Neural progenitor cell (in vitro differentiated cells): ENCODE measurements around the gene TMEM248. TPM values are rescaled to one million over a fixed set of nuclear protein-coding genes. Genes with fewer than 3 reads are reported as not detected.

ENCODE experiments used
- DNase-seq: peaks from one replicate; pipeline ENCODE4 v3.0.0-alpha.2; 2016; ENCODE audit warnings: low spot score
- H2AFZ ChIP-seq: fragments of 200-600 bp; sonication (generic); replicated peaks from 2 replicates; pipeline ENCODE4 v1.6.1; 2016; ENCODE audit warnings: antibody characterized with exemption
- H3F3A ChIP-seq: fragments of 200-600 bp; sonication (generic); 2 replicates; pipeline ENCODE4 v1.6.1; 2016; ENCODE audit warnings: antibody characterized with exemption, low read depth
- H3K27ac ChIP-seq: fragments of 200-600 bp; sonication (generic); 2 replicates; pipeline ENCODE4 v1.5.1; 2016; ENCODE audit warnings: mild to moderate bottlenecking
- H3K27me3 ChIP-seq: fragments of 200-600 bp; sonication (generic); 2 replicates; pipeline ENCODE4 v1.6.1; 2016; ENCODE audit warnings: mild to moderate bottlenecking, moderate library complexity
- H3K36me3 ChIP-seq: fragments of 200-600 bp; sonication (generic); 2 replicates; pipeline ENCODE4 v1.5.1; 2016
- H3K4me1 ChIP-seq: fragments of 200-600 bp; sonication (generic); 2 replicates; pipeline ENCODE4 v1.6.1; 2016; ENCODE audit warnings: mixed run types
- H3K4me2 ChIP-seq: fragments of 200-600 bp; sonication (generic); 2 replicates; pipeline ENCODE4 v1.6.1; 2016
- H3K4me3 ChIP-seq: fragments of 200-600 bp; sonication (generic); 2 replicates; pipeline ENCODE4 v1.5.1; 2016
- H3K79me2 ChIP-seq: fragments of 200-600 bp; sonication (generic); 2 replicates; pipeline ENCODE4 v1.6.1; 2016; ENCODE audit warnings: low read depth
- H3K9ac ChIP-seq: fragments of 200-600 bp; sonication (generic); 2 replicates; pipeline ENCODE4 v1.6.1; 2016
- H3K9me3 ChIP-seq: fragments of 200-600 bp; sonication (generic); 2 replicates; pipeline ENCODE4 v1.5.1; 2016; ENCODE audit warnings: low read depth
- H4K20me1 ChIP-seq: fragments of 200-600 bp; sonication (generic); 2 replicates; pipeline ENCODE4 v1.6.1; 2016; ENCODE audit warnings: low read depth
- H3K27ac Mint-ChIP-seq: 3 replicates; pipeline ENCODE4 v1.8.0; 2021; ENCODE audit warnings: mixed read lengths
- H3K27me3 Mint-ChIP-seq: 2 replicates; pipeline ENCODE4 v1.8.0; 2022; ENCODE audit warnings: low read depth, mild to moderate bottlenecking, inconsistent platforms, moderate library complexity, mixed read lengths; ENCODE audit not compliant: insufficient read depth
- H3K36me3 Mint-ChIP-seq: 3 replicates; pipeline ENCODE4 v1.8.0; 2021; ENCODE audit warnings: mixed read lengths
- H3K4me1 Mint-ChIP-seq: 3 replicates; pipeline ENCODE4 v1.8.0; 2021; ENCODE audit warnings: mixed read lengths
- H3K4me3 Mint-ChIP-seq: 3 replicates; pipeline ENCODE4 v1.8.0; 2021; ENCODE audit warnings: mild to moderate bottlenecking, moderate library complexity, mixed read lengths
- H3K9me3 Mint-ChIP-seq: 3 replicates; pipeline ENCODE4 v1.8.0; 2020; ENCODE audit warnings: mixed read lengths
- EZH2 ChIP-seq: fragments of 200-600 bp; sonication (generic); IDR thresholded peaks from 2 replicates; pipeline ENCODE4 v1.6.1; 2017; ENCODE audit warnings: antibody characterized with exemption, mild to moderate bottlenecking, moderate library complexity
- EZH2phosphoT487 ChIP-seq: fragments of 200-600 bp; sonication (generic); IDR thresholded peaks from 2 replicates; pipeline ENCODE4 v1.6.1; 2017; ENCODE audit warnings: antibody characterized with exemption
- total RNA-seq: library from RNA; depleted of rRNA; stranded (reverse); fragments of >200 nt; gene quantifications from 2 replicates; pipeline ENCODE4 v1.2.3, GENCODE V29; 2015; ENCODE audit warnings: low replicate concordance
- TF ChIP-seq, protein P1 (sequence below): fragments of 200-600 bp; sonication (generic); IDR thresholded peaks from 2 replicates; pipeline ENCODE4 v1.5.1; 2017; ENCODE audit warnings: antibody characterized with exemption, mild to moderate bottlenecking

The TMEM248 gene
- total RNA-seq, 1 donor from 2014 or later = 59.9 TPM

DNA sequence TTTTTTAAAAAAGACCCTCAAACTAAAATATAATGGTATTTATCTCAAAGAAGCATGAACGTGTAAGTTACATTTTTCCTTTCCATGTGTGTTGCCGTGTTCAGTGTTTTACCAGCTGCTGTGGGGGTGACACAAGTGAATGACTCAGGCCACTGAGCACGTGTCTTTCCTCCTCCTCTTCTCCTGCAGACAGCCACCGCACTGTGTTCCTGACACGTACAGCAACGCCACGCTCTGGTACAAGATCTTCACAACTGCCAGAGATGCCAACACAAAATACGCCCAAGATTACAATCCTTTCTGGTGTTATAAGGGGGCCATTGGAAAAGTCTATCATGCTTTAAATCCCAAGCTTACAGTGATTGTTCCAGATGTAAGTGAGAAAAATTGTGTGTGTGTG, 29.7 kb downstream of the TMEM248 start:
- no peaks in the 10 kb centered on the region for H3F3A ChIP-seq
- no peak overlapping the region for H3K4me3 Mint-ChIP-seq
- no peak overlapping the region for H2AFZ ChIP-seq
- no peaks in the 10 kb centered on the region for H3K27me3 ChIP-seq
- no peaks in the 10 kb centered on the region for H4K20me1 ChIP-seq
- no peaks in the 10 kb centered on the region for H3K9me3 Mint-ChIP-seq
- peaks cover 3% of the 10 kb centered on the region for H3K27me3 Mint-ChIP-seq
- no peak for DNase-seq
- no peaks in the 10 kb centered on the region for H3K9me3 ChIP-seq
- H3K4me1 Mint-ChIP-seq = no peaks in the 10 kb centered on the region
- H3K4me2 ChIP-seq = no peak overlapping the region
- H3K36me3 Mint-ChIP-seq = peaks cover 17% of the 10 kb centered on the region
- no peak overlapping the region for H3K27ac ChIP-seq
- no peak overlapping the region for H3K9ac ChIP-seq
- H3K4me3 ChIP-seq = no peak overlapping the region
- H3K79me2 ChIP-seq = no peaks in the 10 kb centered on the region
- no peak overlapping the region for H3K27ac Mint-ChIP-seq
- no peaks in the 10 kb centered on the region for H3K36me3 ChIP-seq
- no peak for TF ChIP-seq EZH2phosphoT487
- TF ChIP-seq, protein P1, sequence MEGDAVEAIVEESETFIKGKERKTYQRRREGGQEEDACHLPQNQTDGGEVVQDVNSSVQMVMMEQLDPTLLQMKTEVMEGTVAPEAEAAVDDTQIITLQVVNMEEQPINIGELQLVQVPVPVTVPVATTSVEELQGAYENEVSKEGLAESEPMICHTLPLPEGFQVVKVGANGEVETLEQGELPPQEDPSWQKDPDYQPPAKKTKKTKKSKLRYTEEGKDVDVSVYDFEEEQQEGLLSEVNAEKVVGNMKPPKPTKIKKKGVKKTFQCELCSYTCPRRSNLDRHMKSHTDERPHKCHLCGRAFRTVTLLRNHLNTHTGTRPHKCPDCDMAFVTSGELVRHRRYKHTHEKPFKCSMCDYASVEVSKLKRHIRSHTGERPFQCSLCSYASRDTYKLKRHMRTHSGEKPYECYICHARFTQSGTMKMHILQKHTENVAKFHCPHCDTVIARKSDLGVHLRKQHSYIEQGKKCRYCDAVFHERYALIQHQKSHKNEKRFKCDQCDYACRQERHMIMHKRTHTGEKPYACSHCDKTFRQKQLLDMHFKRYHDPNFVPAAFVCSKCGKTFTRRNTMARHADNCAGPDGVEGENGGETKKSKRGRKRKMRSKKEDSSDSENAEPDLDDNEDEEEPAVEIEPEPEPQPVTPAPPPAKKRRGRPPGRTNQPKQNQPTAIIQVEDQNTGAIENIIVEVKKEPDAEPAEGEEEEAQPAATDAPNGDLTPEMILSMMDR = no peak
- no peak for TF ChIP-seq EZH2
- H3K4me1 ChIP-seq = no peaks in the 10 kb centered on the region

DNA sequence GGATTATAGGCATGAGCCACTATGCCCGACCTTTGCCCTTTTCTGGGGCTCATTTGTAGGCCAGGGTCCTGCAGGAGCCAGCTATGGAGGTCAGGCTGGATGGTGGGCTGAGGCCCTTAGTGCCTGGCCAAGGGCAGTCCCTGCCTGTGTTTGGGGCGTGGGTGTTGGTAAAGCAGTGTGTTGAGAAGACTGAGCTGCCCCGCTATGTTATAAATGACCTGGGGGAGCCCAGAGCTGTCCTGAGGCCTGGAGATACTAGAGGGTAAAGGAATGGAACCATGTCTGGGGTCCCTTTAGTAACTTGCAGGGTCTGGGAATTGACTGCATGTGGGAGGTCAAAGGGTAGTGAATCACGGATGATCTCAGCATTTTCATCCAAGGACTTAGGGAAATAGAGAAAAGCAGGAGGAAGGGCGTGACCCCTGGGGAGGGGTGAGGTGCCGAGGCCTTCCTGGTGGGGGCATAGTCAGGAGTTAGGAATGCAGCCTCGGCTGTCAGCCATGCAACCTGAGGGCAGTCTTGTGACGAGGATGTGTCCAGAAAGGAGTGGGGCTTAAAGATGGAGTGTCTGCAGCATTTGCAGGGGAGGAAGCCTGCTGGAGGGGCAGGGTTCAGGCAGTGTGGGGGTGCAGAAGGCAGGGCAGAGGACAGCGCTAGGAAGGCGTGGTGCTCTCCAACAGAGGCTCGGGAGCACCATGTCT, 31.5 kb downstream of the TMEM248 start:
- no peak for TF ChIP-seq EZH2phosphoT487
- TF ChIP-seq EZH2 = no peak
- TF ChIP-seq, protein P1 = no peak
- no peaks in the 10 kb centered on the region for H3K36me3 ChIP-seq
- no peaks in the 10 kb centered on the region for H3F3A ChIP-seq
- no peaks in the 10 kb centered on the region for H3K9me3 Mint-ChIP-seq
- no peak overlapping the region for H2AFZ ChIP-seq
- H3K4me3 Mint-ChIP-seq = no peak overlapping the region
- H3K27ac ChIP-seq = no peak overlapping the region
- H3K27me3 ChIP-seq = no peaks in the 10 kb centered on the region
- no peak overlapping the region for H3K9ac ChIP-seq
- no peaks in the 10 kb centered on the region for H3K4me1 Mint-ChIP-seq
- H3K4me1 ChIP-seq = no peaks in the 10 kb centered on the region
- no peak overlapping the region for H3K27ac Mint-ChIP-seq
- H3K27me3 Mint-ChIP-seq = peaks cover 3% of the 10 kb centered on the region
- H3K4me2 ChIP-seq = no peak overlapping the region
- DNase-seq = no peak
- no peaks in the 10 kb centered on the region for H3K79me2 ChIP-seq
- H3K9me3 ChIP-seq = no peaks in the 10 kb centered on the region
- H3K4me3 ChIP-seq = no peak overlapping the region
- H4K20me1 ChIP-seq = no peaks in the 10 kb centered on the region
- peaks cover 17% of the 10 kb centered on the region for H3K36me3 Mint-ChIP-seq

DNA sequence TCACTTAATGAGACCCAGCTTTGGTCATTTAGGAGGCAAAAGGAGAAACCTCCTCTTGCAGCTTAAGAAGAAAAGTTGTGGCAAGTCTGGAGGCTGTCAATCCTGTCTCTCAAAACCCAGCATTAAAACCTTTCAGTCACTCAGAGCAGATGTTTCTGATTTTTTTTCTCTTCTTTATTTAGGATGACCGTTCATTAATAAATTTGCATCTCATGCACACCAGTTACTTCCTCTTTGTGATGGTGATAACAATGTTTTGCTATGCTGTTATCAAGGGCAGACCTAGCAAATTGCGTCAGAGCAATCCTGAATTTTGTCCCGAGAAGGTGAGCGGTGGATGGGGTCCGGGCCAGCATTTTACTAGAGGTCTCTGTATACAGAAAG, 32.0 kb downstream of the TMEM248 start:
- H3K4me3 Mint-ChIP-seq = no peak overlapping the region
- no peaks in the 10 kb centered on the region for H3K9me3 Mint-ChIP-seq
- Histone ChIP-seq H3K9ac (no peak overlapping the region), H3K4me1 (no peaks in the 10 kb centered on the region), H3K27ac (no peak overlapping the region), H3K4me3 (no peak overlapping the region), H4K20me1 (no peaks in the 10 kb centered on the region), H3F3A (no peaks in the 10 kb centered on the region), H3K36me3 (no peaks in the 10 kb centered on the region), H3K27me3 (no peaks in the 10 kb centered on the region), H2AFZ (no peak overlapping the region), H3K79me2 (no peaks in the 10 kb centered on the region), H3K4me2 (no peak overlapping the region), H3K9me3 (no peaks in the 10 kb centered on the region)
- H3K27me3 Mint-ChIP-seq = peaks cover 3% of the 10 kb centered on the region
- DNase-seq = no peak
- peaks cover 2% of the 10 kb centered on the region for H3K4me1 Mint-ChIP-seq
- no peak for TF ChIP-seq EZH2
- TF ChIP-seq EZH2phosphoT487 = no peak
- TF ChIP-seq, protein P1 = no peak
- H3K27ac Mint-ChIP-seq = no peak overlapping the region
- peaks cover 15% of the 10 kb centered on the region for H3K36me3 Mint-ChIP-seq
